Inferior parietal cortex (tissue), 1 donor: Measurements from ENCODE around the gene NPC1L1.

Source experiments
- DNase-seq: peaks from one replicate; pipeline ENCODE4 v3.0.0-alpha.2; 2016; ENCODE audit errors: extremely low spot score

Gene NPC1L1

DNA sequence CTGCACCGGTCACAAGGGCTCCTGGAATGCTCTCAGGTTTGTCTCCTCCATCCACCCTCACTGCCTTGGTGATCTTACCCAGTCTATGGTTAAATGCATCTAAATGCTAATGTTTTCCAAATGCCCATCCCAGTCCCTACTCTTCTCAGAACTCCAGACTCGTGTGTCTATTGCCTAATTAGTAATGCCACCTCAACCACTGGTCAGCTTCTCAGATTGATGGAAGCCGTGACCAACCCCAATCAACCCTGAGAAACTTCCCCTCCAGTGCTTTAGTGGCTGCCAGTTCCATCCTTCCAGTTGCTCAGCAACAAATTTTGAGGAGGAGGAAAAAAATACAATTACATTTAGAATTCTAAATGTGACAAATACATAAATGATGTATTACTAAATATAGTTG lies 69.3 kb downstream of the NPC1L1 start:
- DNase-seq = no peak

DNA sequence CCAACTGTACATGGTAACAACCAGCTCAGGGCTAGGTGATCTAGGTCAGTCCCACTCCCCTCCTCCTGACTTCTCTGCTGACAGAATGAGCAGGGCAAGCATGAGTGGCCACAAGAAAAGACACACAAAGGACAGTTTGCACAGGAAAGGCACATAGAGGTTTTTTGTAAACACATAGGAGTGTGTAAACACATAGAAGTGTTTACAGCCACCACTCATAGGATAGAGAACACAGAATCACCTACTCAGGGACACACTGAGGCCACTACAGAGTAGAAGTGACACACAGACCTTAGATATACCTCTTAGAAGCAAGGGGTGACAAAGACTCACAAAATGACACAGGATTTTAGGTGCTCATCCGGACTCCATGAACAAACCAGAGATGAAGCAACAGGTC lies 69.7 kb downstream of the NPC1L1 start:
- no peak for DNase-seq

DNA sequence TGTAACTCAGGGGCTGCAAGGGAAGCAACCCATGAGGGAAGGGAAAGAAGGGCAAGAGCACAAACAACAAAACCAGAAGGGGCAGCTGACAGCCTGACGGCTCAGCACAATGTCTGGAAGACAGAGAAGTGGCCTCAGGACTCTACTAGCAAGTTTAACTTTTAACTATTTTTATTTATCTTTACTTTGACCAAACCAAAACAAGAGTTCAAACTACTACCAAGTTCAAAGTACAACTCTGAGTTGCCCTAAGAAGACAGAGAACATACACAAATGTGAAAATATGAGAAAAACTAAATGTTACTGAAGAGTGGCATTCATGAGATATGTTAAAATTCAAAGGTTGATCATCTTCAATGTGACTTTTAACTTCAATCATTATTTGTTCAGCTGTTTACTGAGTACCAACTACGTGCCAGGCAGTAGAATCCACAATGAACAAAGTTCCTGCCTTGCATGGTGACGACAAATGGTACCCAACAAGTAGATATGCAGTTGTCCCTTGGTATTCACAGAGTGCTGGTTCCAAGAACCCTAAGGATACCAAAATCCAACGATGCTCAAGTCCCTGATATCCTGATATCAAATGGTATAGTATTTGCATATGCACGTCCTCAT lies 70.4 kb downstream of the NPC1L1 start:
- DNase-seq = no peak

DNA sequence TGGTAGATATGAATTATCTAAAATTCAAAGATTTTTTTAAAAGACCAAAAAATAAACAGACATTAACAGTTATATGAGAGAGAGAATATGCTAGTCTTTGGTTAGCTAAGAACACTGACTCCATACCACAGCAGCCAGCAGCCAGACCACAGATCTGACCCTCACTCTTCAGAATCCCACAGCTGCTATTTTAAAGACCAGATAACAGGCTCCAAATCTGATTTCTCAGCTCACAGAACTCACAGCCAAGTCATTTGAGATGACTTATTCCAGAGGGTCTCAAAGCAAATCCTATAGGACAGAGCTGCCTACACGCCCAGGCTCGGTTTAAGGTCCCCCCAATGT lies 71.0 kb downstream of the NPC1L1 start:
- no peak for DNase-seq

DNA sequence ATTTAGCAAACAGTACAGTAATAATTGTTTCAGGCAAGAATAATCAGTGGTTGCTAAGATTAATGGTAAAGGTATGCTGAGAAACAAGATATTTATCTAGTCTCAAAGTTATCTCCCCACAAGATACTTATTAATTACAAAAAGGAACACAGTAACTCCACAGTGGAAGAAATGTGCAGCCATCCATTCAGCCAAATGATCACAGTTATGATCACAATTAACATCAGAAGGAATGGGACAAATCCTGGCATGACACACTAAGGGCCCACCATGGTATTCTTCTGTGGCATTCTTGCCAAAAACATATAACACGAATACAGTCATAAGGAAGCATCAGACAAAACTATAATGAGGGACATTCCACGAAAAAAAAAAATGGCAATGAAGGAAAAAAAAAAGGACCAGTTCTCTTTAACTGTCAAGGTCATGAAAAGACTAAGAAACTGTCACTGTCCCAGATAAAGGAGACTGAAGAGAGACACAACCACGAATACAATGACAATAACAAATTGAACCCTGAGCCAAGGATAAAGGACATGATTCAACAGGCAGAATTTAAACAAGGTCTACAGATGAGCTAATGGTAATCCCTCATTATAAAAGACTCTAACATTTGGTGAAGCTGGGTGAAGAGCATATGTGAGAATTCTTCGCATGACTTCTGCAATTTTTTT lies 71.5 kb downstream of the NPC1L1 start:
- no peak for DNase-seq

DNA sequence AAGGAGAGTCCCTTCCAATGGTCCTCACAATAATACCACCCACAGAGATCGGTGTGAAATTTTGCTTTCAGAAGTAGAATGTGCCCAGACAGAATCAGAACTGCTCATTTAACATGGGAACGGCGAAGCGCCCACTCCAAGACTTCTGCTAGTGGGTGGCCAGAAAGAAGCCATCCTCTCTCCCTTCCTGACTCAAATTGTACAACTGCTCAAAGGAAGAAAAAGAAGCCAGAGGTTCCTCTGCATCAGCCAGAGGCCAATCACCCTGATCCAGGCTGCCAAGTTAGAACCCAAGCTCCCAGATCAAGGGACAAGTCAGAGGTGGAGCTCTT lies 73.9 kb downstream of the NPC1L1 start:
- no peak for DNase-seq

DNA sequence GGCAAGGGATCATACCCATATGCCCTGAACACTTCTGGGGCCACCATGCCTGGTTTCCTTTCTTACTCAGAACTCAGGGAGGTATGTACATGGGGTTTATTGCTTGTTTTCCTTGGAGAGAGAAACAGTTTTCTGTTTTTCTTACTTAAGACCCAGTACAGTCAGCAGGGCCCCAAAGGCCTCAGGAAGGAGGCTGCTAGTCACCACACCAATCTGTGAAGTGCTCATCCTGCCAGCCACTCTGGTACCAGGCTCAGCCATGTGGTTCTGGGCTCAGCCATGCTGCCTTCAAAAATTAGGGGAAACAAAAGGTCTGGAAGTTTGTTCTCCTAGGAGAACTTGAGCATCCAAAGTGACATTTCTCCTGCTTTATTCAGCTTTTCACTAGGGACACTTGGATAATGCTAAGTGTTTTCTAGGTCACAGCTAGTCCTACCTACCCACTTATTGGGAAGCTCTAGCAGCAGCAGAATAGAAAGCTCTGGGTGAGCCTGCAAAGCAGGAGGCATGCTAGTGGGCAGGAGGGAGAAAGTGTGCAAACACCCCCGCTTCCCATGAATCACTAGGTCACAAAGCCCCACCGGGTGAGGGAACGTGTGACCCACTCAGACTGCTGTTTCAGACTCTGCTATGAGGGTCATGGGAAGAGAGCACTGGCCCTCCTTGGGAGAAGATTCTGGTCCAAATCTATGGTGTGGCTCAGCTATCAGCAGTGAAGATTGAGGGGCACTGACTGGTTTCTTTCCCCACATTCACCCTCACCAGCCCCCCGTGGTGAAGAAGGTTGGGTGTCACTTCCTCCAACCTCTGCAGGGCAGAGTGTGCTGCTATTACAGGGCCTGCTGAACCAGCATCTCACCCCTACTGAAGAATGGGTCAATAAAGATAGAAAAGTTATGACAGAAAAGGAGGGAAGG lies 74.6 kb downstream of the NPC1L1 start:
- no peak for DNase-seq

DNA sequence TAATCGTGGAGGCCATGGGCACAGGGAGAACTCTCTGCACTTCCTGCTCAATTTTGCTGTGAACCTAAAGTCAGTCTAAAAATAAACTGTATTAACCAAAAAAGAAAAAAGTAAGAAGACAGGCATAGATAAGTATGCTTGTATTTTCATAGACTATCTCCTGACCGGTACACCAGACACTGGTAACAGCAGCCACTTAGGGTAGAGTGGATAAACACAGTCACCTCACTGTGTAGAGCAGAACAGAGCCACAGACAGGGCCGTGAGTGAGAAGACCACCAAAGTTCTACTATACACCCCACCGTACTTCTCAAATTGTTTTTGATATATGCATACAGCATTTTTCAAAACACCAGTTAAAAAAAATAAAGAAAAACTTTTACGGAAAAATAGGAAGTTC lies 75.6 kb downstream of the NPC1L1 start:
- DNase-seq = no peak

DNA sequence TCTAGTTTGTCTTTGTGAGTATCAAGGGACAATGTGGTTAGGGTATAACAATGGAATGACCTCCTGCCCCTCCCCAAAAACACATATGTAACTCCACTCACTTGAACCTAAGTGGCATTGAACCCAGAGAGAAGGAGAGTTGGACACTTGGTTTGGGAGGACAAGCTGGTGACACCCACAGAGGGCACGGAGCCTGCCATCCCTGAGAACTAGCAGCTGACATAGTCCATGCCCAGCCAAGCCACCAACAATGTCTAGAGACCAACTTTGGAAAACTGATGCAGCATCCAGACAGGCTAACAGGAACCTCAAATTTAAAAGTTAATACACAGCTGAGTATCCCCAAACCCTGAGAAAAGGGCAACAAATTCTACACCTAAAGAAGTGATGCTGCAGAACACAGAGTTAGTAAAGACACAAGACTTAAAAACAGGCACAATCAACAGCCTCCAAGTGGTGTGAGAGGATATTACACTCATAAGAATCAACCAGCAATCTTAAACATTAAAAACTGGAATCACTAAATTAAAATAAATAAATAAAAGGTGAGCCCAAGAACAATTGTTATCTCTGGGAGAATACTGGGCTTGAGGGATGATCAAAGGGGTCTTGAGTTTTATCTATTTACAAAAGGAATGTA lies 77.8 kb downstream of the NPC1L1 start:
- DNase-seq = no peak
